ENCODE results near the gene PTPRQ.
"Not testable (repeated sequence)": the region's sequence is repeated elsewhere in the genome, so short reads cannot be mapped to it uniquely, and the experiment has no call there.

PTPRQ gene

GRCh38 chr12:80636832-80637231, 192.8 kb downstream of the PTPRQ start:
- FAIRE-seq (no peak), DNase-seq (ENCODE audit: low spot score) (no peak)

DNA sequence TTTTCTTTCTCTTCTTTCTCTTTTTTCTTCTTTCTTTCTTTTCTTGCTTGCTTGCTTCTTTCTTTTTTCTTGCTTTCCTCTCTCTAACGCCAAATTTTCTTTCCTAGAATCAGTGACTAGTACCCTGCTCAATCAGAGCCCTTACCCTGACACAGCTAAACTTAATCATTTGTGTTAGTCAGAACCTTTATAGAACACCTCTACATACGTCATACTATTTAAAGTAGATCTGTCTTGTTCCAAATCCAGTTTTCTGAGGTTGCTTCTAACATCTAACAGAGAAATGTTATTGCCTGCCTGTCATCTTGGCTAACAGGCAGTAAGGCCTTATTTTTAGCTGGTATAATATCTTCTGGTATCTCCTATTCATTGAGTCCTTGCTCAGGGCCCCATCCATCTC, 197.9 kb downstream of the PTPRQ start:
- DNase-seq (ENCODE audit: low spot score) = no peak
- FAIRE-seq = no peak

- no peak for DNase-seq (ENCODE audit: low spot score)
- FAIRE-seq = no peak
Measured at GRCh38 chr12:80643961-80644360, 199.9 kb downstream of the PTPRQ start.

DNA sequence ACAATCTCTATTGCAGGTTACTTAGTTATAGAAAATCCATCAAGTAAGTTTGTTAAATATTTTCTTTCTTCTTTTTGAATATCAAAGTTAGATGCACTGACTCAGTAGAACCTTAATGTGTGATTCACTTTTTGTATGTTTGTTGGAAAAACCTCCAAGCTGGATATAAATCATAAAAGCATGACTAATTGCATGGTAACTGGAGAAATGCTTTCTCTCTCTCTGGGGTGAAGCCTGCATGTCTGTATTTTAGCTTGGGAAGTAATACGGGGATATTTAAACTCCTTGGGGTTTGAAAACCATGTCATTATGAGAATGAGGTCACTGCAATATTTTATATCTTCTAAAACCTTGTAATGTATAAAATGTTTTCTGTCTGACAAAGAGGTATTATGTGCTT, 204.8 kb downstream of the PTPRQ start:
- FAIRE-seq (peak; percentile 85), DNase-seq (ENCODE audit: low spot score) (peak; percentile 55)

DNA sequence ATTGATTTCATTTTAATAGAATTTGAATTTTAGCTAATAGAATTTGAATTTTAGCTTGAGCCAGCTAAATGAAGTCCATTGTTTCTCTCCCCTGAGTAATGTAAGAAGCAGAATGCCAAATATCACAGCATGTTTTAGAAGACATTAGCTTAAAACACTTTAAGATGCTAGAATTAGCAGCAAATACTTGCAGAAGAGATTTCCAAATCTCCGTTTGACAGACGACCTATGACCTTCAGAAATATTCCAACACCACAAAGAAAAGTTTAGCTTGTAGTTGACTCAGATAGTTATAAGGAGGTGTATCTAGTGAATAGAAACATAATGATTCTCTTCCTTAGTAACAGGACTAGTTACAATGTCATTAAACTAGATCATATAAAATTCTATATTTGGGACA, 211.7 kb downstream of the PTPRQ start:
- FAIRE-seq (no peak), DNase-seq (ENCODE audit: low spot score) (no peak)

DNA sequence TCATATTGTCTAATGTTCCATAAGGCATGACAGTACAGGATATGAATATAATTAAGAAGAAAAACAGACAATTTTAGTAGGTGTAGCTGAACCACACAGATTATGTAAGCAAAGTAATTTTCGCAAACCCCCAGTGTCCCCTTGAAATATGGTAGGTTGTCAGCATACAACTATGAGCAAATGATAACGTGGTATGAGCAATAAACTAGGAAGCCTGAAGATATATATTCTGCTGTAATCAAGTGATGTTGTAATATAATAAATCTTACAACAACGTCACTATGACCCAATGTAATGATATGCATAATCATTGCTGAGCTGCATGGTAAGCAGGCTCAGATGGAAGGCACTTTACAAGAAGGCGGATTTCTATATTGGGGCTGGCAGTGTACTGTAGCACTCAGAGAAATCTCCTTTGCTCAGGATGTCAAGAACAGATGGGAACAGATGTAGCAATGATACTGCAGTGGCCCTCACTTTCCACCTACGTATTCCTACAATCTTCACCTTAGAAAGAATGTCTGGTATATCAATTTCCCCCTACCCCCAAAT, 215.6 kb downstream of the PTPRQ start:
- FAIRE-seq = no peak
- no peak for DNase-seq (ENCODE audit: low spot score)

GRCh38 chr12:80662586-80662985, 218.6 kb downstream of the PTPRQ start:
- no peak for FAIRE-seq
- no peak for DNase-seq (ENCODE audit: low spot score)

DNA sequence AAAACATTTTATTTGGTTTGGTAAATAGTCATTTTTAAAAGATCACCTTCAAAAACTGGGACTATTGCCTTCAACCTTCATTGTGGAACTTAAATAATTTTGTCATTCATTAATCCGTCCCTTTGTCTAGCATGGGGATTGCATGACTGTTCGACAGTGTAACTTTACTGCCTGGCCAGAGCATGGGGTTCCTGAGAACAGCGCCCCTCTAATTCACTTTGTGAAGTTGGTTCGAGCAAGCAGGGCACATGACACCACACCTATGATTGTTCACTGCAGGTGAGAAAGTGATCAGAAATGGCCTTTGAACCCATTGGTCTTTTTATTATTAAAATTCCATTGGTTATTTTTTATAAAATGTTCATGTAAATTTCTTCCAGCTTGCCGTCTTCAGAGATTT, 226.2 kb downstream of the PTPRQ start:
- FAIRE-seq = no peak

GRCh38 chr12:80676042-80676636, 232.1 kb downstream of the PTPRQ start:
- not testable (repeated sequence) for DNase-seq (ENCODE audit: low spot score); FAIRE-seq

More for the DNA sequence above, 226.2 kb downstream of the PTPRQ start:
- DNase-seq (ENCODE audit: low spot score) = no peak

DNA sequence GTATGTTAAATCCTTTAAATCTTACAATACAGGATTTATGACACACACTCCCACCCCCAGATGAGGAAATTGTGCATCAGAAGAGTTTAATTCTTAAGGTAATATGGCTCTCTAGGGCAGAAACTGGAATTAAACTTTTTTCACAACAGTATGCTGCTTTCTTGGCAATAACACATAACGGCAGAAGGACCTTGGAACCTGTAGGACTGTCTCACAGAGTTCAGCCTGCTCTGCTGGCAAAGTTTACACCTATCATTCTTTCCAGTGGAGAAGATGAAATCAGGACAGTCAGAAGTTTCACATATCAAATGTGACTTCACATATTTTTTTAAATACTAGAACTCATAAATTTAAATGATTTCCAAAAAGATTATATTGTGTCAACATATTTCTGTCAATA, 232.8 kb downstream of the PTPRQ start:
- DNase-seq (ENCODE audit: low spot score) (no peak), FAIRE-seq (no peak)

DNA sequence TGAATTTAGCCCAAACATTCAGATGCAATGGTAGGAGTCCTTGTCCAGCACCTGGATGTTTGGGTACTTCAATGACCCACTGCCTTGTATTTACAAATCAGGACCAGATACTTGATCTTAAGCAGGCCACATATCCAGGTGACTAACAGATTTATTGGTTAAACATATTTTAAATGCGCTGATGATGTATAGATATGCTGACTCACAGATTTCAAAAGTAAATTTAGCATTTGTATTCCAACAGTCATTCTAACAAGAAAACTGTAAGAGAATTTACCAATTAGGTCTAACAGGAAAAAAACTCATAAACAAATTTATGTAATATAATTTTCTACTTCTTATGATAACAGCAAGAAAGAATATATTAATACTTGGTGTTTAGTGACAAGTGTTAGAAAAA, 234.0 kb downstream of the PTPRQ start:
- DNase-seq (ENCODE audit: low spot score) (no peak), FAIRE-seq (no peak)

DNA sequence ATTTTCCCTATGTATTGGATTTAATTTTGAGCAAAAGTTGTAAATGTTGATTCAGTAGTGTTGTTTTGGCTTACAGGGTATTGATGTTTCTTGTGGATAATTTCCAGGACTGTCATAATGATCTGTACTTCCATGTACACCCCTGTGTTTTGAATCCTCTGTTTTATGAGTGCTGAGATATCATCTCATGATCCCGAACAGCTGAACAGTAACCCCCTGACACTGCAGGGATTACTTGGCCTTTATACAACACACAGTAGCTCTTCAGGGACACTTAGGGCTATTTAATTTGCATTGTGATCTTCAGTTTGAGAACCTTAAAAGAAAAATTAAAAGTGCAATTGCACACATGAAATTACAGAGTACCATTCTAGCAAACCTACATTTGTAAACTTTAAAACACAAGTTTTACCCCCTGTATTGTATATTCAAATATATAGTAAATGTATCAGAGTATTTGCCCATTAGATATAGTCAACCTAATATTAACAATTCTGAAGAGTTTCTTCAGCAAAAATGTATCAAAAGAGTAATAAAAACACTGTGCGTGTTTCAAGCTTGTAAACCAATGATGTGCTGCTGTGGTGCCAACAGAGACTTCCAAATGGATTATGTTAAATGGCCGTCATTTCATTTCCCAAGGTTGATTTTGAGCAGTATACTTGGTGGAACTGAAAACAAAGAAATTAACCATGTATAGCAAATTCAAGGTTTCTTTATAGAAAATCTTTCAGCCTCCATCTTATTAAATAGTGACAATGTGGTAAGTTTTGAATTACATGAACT, 235.5 kb downstream of the PTPRQ start:
- DNase-seq (ENCODE audit: low spot score) (no peak), FAIRE-seq (no peak)

GRCh38 chr12:80681287-80681686, 237.3 kb downstream of the PTPRQ start:
- DNase-seq (ENCODE audit: low spot score) (no peak), FAIRE-seq (no peak)

- FAIRE-seq (no peak), DNase-seq (ENCODE audit: low spot score) (no peak)
Measured at GRCh38 chr12:80681786-80682185, 237.8 kb downstream of the PTPRQ start.

GRCh38 chr12:80684077-80684495, 240.1 kb downstream of the PTPRQ start:
- DNase-seq (ENCODE audit: low spot score) (no peak), FAIRE-seq (no peak)

- DNase-seq (ENCODE audit: low spot score) = no peak
- FAIRE-seq = no peak
Measured at GRCh38 chr12:80690090-80690489, 246.1 kb downstream of the PTPRQ start.

GRCh38 chr12:80690513-80690912, 246.5 kb downstream of the PTPRQ start:
- FAIRE-seq (no peak), DNase-seq (ENCODE audit: low spot score) (no peak)

DNA sequence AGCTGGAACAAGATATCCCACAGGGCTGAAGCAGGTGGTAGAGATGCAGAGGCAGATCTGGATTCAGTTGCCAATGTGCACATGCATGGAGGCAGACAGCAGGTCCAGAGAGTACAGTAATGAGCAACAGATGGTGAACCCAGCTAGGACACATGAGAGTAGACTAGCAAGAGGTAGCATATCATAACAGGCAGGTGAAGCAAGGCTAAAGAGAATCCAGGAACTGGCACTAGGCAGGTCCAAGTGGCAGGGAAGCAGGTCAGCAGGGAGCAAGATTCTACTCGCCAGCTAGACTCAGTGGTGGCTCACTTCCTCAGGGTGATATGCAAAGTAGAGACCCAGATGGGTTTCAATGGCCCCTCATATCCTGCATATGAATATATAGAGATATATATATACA, 248.1 kb downstream of the PTPRQ start:
- DNase-seq (ENCODE audit: low spot score) (no peak), FAIRE-seq (no peak)

DNA sequence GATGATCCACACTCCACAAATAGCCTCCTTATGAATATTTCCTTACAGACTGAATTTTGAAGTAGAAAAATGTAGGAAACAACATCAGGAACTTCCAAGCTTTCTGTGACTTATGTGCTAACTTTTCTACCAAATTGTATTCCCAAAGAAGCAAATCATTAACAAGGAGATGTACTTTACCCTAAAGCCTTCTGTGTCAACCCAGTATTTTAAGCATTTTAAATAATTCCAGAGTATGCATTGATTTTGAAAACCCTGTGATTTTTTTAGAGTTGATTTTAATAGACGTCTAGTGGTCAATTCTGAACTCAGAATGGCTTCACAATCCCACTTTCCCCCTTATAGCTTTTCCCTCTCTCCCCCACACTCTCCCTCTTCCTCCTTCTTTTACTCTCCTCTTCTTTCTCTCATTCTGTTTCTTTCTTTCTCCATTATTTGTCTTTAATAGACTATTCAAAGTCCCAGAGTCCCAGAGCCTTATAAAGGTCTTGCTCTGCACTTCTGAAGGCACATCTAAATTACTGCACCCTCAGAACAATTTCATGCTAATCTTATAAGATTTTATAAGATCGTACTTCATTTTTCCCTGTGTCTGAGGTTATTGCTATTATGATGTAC, 253.3 kb downstream of the PTPRQ start:
- DNase-seq (ENCODE audit: low spot score) (no peak), FAIRE-seq (no peak)

DNA sequence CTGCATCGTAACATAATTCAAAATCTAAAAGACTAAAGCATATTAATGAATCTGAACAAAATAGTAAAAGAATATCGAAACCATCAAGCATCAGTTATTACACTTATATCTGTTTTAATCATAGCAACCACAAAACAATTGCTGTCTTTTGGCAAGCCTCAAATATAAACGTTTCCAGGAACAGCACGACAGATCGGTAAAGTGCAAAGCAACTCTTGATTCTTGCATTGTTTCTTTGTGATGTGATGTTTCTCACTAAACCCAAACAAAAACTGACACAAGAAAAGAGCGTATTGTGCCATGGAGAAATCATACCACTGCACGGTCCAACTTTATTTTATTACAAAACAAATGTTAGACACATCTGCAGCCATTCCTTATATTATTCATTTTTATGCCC, 254.2 kb downstream of the PTPRQ start:
- FAIRE-seq (no peak), DNase-seq (ENCODE audit: low spot score) (no peak)

GRCh38 chr12:80698847-80699542, 255.0 kb downstream of the PTPRQ start:
- DNase-seq (ENCODE audit: low spot score) (no peak), FAIRE-seq (no peak)

DNA sequence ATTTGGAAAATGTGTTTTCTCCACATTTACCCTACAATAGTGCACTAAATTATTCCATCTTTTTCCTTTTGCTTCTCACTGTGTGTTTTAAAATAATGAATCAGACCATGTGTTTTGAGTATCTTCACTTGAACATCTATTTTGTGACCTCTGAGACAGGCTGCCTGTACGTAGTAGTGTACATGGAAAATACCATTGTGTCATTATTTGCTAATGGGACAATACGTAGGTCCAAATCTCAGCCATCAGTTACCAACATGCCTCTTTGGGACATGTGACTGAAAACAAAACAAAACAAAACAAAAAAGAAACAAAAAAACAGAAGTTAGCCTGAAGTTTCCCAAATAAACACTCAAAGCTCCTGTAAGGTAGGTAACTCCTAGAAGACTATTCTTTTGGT, 256.3 kb downstream of the PTPRQ start:
- no peak for FAIRE-seq

More for the DNA sequence above, 256.3 kb downstream of the PTPRQ start:
- no peak for DNase-seq (ENCODE audit: low spot score)
